Mammary epithelial cell (primary cell): Measurements from ENCODE around the gene VWA3B.

Experiments used
- EZH2 ChIP-seq: IDR thresholded peaks from 2 replicates; pipeline ENCODE4 v1.6.1; 2012; ENCODE audit warnings: low read length, inconsistent platforms, borderline replicate concordance
- TF ChIP-seq, protein P1 (sequence below), 2 donors: IDR thresholded peaks in 1 of 2; conservative IDR thresholded peaks in 1 of 2; 2 replicates each; pipeline ENCODE4 v1.5.1; 2011 to 2012; ENCODE audit warnings: inconsistent platforms in 2 of 2, low read length in 2 of 2, mild to moderate bottlenecking in 2 of 2, control low read depth in 1 of 2, low read depth in 1 of 2; ENCODE audit not compliant: insufficient read depth in 1 of 2; ENCODE audit errors: extremely low read depth in 1 of 2

GRCh38 chr2:98311771-98312545, 225.0 kb downstream of the VWA3B start:
- TF ChIP-seq, protein P1, sequence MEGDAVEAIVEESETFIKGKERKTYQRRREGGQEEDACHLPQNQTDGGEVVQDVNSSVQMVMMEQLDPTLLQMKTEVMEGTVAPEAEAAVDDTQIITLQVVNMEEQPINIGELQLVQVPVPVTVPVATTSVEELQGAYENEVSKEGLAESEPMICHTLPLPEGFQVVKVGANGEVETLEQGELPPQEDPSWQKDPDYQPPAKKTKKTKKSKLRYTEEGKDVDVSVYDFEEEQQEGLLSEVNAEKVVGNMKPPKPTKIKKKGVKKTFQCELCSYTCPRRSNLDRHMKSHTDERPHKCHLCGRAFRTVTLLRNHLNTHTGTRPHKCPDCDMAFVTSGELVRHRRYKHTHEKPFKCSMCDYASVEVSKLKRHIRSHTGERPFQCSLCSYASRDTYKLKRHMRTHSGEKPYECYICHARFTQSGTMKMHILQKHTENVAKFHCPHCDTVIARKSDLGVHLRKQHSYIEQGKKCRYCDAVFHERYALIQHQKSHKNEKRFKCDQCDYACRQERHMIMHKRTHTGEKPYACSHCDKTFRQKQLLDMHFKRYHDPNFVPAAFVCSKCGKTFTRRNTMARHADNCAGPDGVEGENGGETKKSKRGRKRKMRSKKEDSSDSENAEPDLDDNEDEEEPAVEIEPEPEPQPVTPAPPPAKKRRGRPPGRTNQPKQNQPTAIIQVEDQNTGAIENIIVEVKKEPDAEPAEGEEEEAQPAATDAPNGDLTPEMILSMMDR (conservative IDR thresholded peaks at IDR 0.05 in 1 of 2, IDR thresholded peaks at IDR 0.05 in 1 of 2; ENCODE audit: extremely low read depth in 1 of 2, insufficient read depth in 1 of 2, low read depth in 1 of 2, low read length in 2 of 2): peak; percentile 13 to 21
- no peak for TF ChIP-seq EZH2
